Loucy (cell line): ENCODE results near the gene PTGIS.

Experiments used
- H2AFZ ChIP-seq: fragments of 200-600 bp; sonication (generic); 2 replicates; pipeline ENCODE4 v1.6.0; 2016; ENCODE audit warnings: antibody characterized with exemption, mild to moderate bottlenecking, low read length, moderate library complexity
- H3F3A ChIP-seq: fragments of 200-600 bp; 2 replicates; pipeline ENCODE4 v1.6.0; 2016; ENCODE audit warnings: antibody characterized with exemption, low read depth, mild to moderate bottlenecking
- H3K27me3 ChIP-seq: fragments of 200-600 bp; sonication (generic); 2 replicates; pipeline ENCODE4 v1.6.1; 2014; ENCODE audit warnings: low read length, mild to moderate bottlenecking; ENCODE audit not compliant: insufficient read depth, poor library complexity, severe bottlenecking
- H3K36me3 ChIP-seq: fragments of 200-600 bp; sonication (generic); 2 replicates; pipeline ENCODE4 v1.6.1; 2016; ENCODE audit warnings: low read length; ENCODE audit not compliant: insufficient read depth
- H3K4me1 ChIP-seq: fragments of 200-600 bp; sonication (generic); 2 replicates; pipeline ENCODE4 v1.5.1; 2014; ENCODE audit warnings: low read length, mild to moderate bottlenecking; ENCODE audit not compliant: insufficient read depth, poor library complexity, severe bottlenecking
- H3K4me2 ChIP-seq: fragments of 200-600 bp; sonication (generic); 2 replicates; pipeline ENCODE4 v1.6.0; 2014; ENCODE audit warnings: antibody characterized with exemption, low read length, low read depth, mild to moderate bottlenecking; ENCODE audit not compliant: poor library complexity, severe bottlenecking
- H3K4me3 ChIP-seq: fragments of 200-600 bp; sonication (generic); 2 replicates; pipeline ENCODE4 v1.5.1; 2014; ENCODE audit warnings: low read length, mild to moderate bottlenecking, mixed read lengths; ENCODE audit not compliant: poor library complexity, severe bottlenecking
- H3K79me2 ChIP-seq: fragments of 200-600 bp; sonication (generic); 2 replicates; pipeline ENCODE4 v1.6.1; 2014; ENCODE audit warnings: low read length; ENCODE audit not compliant: insufficient read depth
- H3K9ac ChIP-seq: fragments of 200-600 bp; sonication (generic); 2 replicates; pipeline ENCODE4 v1.6.0; 2014; ENCODE audit warnings: mild to moderate bottlenecking, low read depth, low read length, moderate library complexity; ENCODE audit not compliant: poor library complexity, severe bottlenecking
- H3K9me2 ChIP-seq: fragments of 200-600 bp; sonication (generic); replicated peaks from 2 replicates; pipeline ENCODE4 v1.6.1; 2016; ENCODE audit warnings: low read depth, low read length, mixed read lengths
- H3K9me3 ChIP-seq: fragments of 200-600 bp; sonication (generic); 2 replicates; pipeline ENCODE4 v1.6.1; 2014; ENCODE audit warnings: mild to moderate bottlenecking, antibody characterized with exemption, low read length, low read depth; ENCODE audit not compliant: insufficient read depth
- H4K20me1 ChIP-seq: fragments of 200-600 bp; sonication (generic); 2 replicates; pipeline ENCODE4 v1.6.0; 2014; ENCODE audit warnings: antibody characterized with exemption, low read length, mild to moderate bottlenecking; ENCODE audit not compliant: insufficient read depth, poor library complexity, severe bottlenecking
- CTCF ChIP-seq: fragments of 200-600 bp; sonication (generic); conservative IDR thresholded peaks from 2 replicates; pipeline ENCODE4 v1.5.1; 2014; ENCODE audit warnings: mild to moderate bottlenecking, antibody characterized with exemption, low read length
- EZH2phosphoT487 ChIP-seq: fragments of 200-600 bp; IDR thresholded peaks from 2 replicates; pipeline ENCODE4 v1.6.1; 2018; ENCODE audit warnings: antibody characterized with exemption, mild to moderate bottlenecking, moderate library complexity, borderline replicate concordance

PTGIS gene

GRCh38 chr20:49475292-49476015, 92.5 kb downstream of the PTGIS start:
- Histone ChIP-seq H3K9ac (no peak overlapping the region), H3K9me3 (no peaks in the 10 kb centered on the region), H3K36me3 (no peaks in the 10 kb centered on the region), H4K20me1 (no peaks in the 10 kb centered on the region), H3K9me2 (no peaks in the 10 kb centered on the region), H2AFZ (no peak overlapping the region), H3K27me3 (no peaks in the 10 kb centered on the region), H3K79me2 (no peaks in the 10 kb centered on the region), H3K4me2 (no peak overlapping the region), H3K4me1 (no peaks in the 10 kb centered on the region), H3K4me3 (no peak overlapping the region), H3F3A (no peaks in the 10 kb centered on the region)
- TF ChIP-seq CTCF (no peak), EZH2phosphoT487 (no peak)

- H3K9me2 ChIP-seq = no peaks in the 10 kb centered on the region
- no peaks in the 10 kb centered on the region for H3K36me3 ChIP-seq
- H2AFZ ChIP-seq = no peak overlapping the region
- no peaks in the 10 kb centered on the region for H3F3A ChIP-seq
- H3K9ac ChIP-seq = no peak overlapping the region
- no peaks in the 10 kb centered on the region for H3K27me3 ChIP-seq
- no peak overlapping the region for H3K4me2 ChIP-seq
- no peaks in the 10 kb centered on the region for H3K79me2 ChIP-seq
- H3K9me3 ChIP-seq = no peaks in the 10 kb centered on the region
- no peaks in the 10 kb centered on the region for H3K4me1 ChIP-seq
- H4K20me1 ChIP-seq = no peaks in the 10 kb centered on the region
- TF ChIP-seq EZH2phosphoT487 (no peak), CTCF (no peak)
- H3K4me3 ChIP-seq = no peak overlapping the region
These were observed 96.5 kb downstream of the PTGIS start for GRCh38 chr20:49471397-49471796.

- Histone ChIP-seq H3F3A (no peaks in the 10 kb centered on the region), H4K20me1 (no peaks in the 10 kb centered on the region), H3K4me2 (no peak overlapping the region), H3K79me2 (no peaks in the 10 kb centered on the region), H3K4me1 (no peaks in the 10 kb centered on the region), H2AFZ (no peak overlapping the region), H3K9ac (no peak overlapping the region), H3K36me3 (no peaks in the 10 kb centered on the region), H3K9me3 (no peaks in the 10 kb centered on the region), H3K4me3 (no peak overlapping the region), H3K9me2 (no peaks in the 10 kb centered on the region), H3K27me3 (no peaks in the 10 kb centered on the region)
- TF ChIP-seq CTCF = no peak
- TF ChIP-seq EZH2phosphoT487 = no peak
These were observed 97.0 kb downstream of the PTGIS start for GRCh38 chr20:49470922-49471321.
